ENCODE data around the gene USP6NL.

USP6NL gene

DNA sequence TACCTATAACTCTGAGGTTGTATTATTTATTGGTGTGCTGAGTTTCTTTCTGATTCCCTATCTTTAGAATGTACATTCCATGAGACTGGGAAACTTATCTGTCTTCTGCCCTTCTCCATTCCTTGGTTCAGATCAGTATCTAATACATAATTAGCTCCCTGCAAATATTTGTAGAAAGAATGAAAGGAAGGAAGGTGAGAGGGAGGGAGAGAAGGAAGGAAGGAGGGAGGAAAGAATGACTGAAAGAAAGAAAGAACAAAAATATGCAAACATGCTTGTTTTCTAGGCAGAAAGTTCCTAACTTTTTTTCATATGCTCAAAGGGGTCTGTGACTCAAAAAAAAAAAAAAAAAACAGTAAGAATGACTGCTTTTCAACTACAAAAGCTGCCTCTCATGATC is 3.9 kb upstream of the USP6NL start:
- DNase-seq: no peak

DNA sequence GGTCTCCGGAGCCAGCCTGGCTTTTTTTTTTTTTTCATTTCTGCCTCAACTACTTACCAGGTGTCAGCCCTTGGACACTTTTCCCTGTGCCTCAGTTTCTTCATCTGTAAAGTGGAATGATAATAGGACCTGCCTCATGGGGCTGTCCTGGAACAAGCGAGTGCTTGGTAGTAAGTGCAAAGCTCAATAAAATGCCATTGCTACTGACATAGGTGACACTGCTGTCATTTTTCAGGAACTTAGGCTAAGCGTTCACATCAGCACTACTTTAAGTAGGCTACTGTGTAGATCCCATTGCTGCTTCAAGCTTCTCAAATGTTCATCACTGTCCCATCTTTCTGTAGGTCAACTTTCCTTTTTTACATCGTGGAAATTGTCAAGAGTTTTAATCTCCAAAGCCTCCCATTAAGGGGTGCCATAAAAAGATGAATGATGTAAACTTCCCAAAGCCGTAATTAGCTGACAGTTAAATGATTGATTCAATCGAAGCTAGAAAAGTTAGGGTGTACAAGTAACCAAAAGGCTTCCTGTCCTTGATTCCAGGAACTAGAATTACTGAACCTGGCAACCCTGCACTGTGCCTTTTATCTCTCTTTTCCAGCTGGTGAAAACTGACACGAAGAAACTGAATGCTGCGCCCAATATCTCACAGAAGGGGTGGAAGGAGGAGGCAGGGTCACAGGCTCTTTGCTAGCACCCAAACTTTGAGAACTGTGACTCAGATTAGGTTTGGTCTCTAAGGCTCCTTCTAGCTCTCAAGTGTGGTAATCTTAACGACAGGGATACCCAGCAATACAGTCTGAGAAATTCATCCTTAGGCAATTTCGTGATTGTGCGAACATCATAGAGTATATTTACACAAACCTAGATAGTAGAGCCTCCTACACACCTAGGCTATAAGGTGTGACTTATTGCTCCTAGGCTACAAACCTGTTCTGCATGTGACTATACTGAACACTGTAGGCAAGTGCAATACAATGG is 861 bp upstream of the USP6NL start:
- no peak for DNase-seq

DNA sequence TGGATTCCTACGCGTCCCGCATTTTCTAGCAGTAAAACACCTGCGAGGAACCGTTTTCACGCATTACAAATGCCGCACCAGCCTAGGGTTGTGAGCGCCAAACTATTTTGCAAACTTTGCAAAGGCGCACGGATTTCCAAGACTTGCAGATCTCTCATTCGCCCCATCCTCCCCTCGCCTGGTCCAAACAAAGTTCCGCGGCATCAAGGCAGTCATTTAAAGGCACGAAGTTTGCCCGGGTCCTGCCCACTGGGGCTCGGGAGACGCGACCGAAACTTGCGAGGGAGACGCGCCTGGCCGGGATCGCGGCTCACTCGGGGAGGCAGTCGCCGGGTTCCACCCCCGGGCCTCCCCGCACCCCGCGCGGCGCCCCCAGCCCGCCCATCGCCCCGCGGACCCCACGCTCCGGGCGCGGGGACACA is 613 bp downstream of the USP6NL start:
- DNase-seq: no peak

DNA sequence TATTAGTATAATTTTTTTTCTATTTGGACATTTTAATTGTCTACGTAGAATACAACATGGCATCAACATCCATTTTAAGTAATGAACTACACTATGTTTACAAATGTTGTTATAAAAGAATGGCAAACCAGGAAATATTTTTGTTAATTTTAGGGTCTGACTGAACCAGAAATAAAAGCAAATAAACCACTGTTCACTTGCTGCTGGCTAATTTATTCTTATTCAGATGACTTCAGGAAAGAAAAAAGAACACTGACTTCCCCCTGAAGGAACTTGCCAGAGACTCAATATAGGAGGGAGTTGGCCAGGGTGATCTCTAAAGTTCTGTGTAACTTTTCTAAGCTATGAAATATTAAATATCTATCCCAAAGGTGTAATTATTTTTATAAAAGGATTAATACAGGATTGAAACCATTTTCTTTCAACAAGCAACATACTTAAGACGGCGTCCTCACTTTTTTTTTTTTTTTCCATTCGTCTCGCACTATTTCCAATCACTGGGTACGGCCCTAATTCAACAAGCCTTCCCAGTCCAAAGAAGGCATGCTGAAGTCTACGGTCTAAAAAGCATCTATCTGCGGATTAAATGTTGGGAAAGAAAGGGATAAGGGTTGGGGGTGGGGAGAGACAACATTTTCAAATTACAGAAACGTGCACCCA is 1.2 kb downstream of the USP6NL start:
- no peak for DNase-seq

DNA sequence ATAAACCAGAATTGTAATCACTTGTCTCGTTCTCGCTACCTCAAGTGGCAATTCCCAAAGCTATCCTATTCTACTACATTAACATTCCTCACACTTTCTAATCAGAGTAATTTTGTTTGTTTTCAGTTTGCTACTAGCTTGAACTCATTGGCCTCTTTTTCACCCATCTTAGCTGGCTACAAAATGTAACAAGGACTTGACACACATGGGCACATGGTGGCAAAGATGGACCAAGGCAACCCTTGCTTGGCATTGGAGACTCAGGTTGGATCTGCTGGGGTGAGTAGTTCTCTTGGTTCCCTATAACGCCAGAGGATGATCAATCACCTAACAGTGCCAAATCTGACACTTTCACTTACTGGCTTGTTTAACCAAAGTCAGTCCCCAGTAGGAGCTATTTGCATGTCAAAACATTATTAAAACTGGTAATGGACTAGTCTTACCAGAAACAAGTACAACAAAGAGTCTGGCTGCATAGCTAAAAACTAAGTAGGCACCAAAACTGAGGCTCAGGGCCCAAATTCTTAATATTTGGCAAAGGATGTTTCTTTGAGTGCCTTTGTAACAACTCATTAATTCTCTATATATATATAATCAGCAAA is 1.9 kb downstream of the USP6NL start:
- no peak for DNase-seq

DNA sequence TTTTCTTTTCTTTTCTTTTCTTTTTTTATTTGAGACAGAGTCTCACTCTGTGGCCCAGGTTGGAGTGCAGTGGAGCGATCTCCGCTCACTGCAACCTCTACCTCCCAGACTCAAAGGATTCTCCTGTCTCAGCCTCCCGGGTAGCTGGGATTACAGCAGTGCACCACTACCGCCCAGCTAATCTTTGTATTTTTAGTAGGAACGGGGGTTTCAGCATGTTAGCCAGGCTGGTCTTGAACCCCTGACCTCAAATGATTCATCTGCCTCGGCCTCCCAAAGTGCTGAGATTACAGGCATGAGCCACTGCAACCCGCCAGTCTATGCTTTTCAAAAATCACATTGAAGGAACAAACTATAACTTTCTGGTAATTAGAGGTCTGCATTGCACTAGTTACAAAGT is 2.4 kb downstream of the USP6NL start:
- DNase-seq: no peak

DNA sequence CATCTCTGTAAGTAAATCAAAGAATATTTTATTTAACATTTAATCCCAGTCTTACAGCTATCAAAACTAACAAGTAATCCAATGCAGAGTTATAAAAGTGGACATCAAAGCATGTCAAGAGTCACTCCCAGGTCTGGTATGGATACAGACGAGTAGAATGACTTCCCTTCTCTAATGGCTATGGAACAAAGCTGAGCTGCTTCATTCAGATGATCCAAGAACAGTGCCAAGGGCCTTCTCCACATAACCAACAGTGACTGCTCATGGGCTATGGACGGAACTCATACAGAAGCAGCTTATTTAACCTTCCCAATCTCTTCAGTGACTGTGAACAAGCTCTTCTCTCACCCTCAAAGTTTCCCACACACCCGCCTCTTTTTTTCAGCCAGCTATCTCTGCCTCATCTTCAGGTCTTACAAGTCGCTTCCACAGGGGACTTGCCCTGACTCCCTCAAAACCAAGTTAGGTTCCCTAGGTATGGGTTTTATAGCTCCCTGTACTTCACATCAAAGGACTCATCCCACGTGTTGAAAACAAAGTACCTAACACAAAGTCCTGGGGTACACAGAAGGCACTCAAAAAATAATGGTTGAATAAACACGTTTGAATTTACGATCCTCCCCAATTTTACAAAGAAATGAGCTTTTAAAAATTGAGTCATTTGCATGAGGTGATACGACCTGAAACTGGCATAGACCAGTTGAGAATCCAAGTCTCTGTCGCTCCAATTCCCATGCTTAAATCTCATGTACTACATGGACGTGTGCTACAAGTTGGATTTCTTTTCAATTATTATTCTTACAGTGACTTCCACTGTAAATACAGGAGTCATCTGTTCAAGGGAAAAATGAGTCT is 3.1 kb downstream of the USP6NL start:
- no peak for DNase-seq

DNA sequence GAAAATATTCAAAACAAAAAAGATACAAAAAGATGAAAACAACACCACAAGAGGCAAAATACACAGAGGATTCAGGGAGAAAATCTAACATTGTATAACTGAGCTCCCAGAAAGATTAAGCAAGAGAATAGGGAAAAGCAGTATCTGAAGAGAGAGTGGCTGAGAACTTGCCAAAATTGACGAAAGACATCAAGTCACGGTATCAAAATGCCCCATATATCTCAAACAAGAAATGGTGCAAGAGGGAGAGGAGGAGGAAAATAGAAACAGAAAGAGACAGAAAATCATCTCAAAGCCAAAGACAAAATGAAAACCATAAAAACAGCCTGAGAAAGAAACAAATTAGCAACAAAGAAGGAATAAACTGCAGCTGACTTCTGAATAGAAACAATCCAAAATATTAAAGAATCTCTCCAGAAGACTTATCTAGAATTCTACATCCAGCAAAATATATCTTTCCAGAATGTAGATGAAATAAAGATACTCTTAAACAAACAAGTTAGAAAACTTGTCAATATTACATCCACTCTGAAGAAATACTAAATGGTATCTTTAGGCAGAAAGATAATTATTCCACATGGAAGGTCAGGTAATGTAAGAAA is 5.5 kb downstream of the USP6NL start:
- DNase-seq: no peak

DNA sequence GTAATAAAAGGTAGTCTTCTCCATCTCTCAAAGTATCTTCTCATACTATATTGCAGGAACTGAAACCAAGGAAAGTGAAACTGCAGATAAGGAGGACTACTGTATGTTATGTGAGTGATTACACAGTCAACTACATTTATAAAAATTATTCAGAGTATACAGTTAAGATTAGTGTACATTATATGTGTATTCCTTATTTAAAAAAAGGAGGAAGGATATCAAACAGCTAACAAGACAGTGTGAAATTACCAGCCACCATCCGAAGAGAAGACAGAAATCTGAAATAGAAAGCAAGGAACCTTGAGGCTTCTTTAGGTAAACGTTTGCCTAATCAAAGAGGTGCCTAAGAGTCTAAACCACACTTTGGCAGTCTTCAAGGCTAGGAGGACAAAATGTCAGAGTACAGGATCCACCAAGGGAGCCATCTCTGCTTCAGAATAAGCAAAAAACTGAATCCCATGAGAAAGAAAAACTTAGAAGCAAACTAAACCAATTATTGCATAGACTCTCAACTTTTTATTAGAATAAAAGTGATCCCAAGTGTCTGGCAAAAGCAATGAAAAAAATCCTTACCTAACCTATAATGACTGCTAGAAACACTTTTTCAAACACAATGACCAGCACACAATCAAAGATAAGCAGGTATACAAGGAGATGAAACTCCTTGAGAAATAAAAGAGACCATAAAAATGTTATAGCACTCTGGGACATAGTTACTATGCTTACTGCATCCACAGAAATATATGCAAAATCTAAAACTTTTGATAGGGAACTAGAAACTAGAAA is 6.4 kb downstream of the USP6NL start:
- no peak for DNase-seq

DNA sequence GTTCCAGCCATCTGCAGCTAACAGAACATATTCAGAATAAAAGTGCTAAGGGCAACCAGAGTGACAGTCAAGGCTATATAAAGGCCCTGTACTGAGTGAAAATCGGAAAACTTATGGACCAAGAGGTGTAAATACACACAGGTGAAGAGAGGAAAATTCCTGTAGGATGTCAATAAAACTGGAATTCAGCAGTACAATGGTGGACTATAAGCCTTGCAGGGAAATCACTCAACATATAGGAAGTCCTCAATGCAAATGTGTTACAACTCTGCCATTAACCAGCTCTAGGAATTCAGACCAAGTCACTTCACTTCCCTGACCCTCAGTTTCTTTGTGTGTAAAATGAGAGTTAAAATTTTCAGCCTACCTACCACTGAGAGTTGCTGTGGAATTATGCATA is 7.7 kb downstream of the USP6NL start:
- no peak for DNase-seq

DNA sequence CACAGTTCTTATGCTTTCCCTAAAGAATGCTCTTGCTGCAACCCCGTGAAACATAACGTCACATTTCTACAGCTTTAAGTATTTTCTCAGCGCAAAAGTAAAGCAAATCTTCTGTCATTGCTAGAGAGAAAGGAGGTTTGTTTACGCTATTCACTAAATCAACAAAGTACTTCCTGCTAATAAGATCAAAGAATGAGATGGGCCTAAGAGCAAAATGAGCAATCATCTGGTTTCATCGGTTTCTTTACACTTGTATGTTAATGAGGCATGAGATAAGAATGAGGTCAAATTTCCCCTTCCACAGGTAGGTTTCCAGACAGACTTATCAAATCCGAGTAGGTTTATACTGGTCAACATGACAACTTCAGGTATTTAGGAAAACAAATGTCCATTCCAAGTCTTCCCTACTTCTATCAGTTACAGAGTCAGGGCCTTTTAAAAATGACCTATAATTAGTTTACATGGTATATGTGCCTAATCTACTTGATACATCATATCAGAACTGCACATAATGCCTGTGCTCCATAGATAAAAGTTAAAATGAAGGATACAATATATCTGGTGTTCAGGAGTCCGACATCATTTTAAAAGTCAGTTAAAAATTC is 8.4 kb downstream of the USP6NL start:
- DNase-seq: peak; percentile 27

DNA sequence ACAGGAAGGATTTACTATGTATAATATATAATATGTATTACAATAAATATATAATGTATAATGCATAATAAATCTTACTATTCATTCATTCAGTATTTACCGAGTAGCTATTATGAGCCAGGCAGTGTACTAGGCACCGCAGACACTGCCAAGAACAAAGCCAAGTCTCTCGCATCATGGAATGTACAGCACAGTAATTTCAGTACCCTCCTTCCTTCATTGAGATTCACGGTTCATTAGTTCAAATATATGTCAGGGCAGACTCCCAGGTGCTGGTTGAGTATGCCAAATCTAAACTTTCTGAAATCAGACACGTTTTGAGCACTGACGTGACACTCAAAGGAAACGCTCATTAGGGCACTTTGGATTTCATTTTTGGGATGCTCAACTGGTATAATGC is 9.1 kb downstream of the USP6NL start:
- DNase-seq: no peak

DNA sequence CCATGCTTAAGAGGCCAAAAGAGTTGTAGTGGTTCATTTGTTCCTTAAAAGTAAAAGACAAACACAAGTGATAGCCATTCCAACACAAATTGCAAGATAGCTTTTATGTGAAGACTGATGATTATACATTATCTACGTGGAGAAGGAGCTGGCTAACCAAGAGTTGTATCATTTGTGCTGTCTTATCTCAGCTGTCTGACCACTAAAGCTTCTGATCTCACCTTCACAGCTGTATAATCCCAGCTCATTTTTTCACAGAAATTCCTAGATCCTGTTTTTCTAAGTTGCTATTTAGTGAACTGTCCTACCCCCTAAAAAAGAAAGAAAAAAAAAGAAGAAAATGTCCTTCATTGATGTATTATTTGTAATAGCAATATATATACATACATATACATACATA is 9.8 kb downstream of the USP6NL start:
- DNase-seq: no peak

DNA sequence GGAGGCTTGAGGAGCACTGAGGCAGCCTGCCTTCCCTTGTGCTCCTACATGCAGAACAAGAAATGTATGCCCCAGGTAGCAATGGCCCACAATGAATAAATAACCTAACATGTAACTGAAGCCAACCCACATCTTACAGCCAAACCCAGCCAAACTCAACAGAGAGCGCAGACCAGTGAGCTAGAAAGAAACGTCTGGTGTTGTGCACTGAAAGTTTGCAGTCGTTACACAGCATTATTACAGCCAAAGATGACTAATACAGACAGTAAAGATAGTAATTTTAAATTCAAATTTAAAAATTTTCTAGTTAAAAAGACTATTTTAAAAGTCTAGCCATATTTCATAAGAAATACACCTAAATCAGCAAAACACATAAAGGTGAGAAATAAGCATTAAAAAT is 11.2 kb downstream of the USP6NL start:
- DNase-seq: no peak

DNA sequence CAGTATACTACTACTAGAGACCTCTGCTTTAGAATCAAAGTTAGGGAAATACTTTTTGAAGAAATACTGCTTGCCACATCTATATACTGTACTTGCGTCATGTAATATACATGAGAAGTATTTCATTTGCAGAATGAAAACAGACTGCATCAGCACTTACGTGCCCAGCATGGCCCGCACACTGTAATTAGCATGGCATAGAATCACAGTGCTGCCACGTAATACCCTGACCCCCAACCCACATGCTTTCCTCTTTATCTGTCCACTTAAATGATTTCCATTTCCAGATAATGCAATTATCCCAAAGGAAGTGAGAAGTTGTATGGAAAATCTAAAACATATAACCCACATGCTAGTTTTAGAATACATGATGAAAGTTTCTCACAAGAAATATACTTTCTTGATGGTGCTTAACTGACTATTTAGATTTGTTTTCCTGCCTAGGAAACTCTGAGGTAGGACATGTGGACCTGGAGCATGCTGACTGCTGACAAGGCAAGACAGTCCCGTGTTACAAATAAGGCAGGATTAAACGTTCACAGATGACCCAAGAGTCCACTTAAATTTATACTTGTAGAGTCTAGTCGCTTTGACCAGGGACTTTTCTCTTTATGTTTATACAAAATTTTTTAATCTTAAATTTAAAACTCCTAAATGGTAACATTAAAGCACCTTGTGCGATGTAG is 12.6 kb downstream of the USP6NL start:
- DNase-seq: no peak

DNA sequence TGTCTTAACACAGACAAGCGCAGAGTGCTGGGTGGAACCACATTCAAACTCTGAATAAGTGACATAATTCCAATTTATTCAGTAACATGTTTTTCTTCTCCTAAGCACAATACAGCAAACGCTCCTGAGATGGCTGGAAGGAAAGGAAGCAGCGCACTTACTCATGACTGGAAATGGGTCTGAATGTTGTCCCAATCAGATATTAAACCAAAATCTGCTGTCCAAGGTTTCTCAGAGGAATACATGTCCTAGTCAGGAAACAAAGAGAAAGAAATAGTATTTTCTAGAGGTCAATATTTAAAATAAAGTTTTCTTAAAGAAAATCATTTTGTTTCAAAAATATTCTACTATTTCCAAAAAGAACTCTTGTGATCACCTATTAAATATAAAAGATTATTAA is 14.0 kb downstream of the USP6NL start:
- no peak for DNase-seq

DNA sequence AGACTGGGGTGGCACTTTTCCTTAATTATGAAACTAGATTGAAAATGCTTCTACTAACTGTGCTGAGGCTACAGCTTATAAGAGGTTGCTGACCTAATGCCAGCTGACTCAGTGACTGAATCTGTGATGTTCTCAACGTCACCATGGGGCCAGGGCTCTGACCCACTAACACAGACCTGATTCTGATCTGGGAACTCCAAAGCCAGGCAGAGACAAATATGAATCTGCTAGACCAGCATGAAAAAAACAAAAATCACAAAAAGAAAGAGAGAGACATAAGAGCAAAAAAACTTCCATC is 16.1 kb downstream of the USP6NL start:
- DNase-seq: no peak

DNA sequence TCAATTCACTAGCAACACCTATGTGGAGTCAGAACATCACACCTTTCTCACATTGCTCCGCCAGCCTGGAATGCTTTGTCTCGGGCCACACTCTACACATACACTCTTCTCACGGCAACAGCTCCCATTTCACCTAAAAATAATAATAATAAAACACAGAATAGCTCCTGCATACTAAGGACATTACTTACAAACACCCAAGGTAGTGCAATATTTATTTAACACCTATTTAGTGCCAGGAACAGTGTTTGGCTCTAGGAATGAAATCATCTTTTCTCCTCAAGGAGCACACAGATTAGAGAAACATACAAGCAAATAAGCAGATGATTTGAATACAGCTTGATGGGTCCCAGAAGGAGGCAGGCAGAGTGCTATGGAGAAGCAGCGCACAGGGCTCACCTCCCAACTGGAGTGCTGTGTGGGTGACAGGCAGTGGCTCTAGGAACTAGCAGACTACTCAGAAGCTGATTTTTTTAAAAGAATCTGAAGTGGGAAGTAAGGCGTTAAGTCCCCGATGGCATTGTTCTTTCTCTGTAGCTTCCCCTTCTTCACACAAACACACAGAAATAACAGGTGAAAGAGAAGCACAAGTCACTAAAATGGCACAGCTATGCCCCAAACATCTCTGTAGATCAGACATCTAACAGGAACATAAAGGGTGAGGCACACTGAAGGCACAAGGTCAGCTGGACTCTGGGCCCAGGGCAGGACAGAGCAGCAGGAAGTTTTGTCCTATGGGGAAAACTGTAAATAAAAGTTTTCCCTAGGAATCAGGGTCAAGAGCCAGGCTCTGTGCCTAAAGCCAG is 16.7 kb downstream of the USP6NL start:
- no peak for DNase-seq

DNA sequence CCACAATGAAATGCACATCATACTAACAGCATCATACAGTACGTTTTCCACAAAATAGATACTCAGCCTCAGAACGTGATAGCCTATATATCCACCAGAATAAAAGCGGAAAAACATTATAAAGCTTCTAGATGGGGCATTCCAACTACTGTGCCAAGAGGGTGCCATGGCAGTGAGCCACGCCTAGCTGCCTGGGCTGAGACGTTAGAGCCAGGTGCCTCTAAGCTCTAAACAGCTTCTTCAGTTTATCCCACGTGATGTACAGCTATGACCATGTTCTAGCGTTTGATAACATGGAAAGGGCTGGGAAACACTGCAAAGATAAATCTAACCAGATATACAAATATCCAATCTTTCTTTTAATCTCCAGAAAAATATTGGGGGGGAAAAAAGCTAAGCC is 17.8 kb downstream of the USP6NL start:
- DNase-seq: no peak

DNA sequence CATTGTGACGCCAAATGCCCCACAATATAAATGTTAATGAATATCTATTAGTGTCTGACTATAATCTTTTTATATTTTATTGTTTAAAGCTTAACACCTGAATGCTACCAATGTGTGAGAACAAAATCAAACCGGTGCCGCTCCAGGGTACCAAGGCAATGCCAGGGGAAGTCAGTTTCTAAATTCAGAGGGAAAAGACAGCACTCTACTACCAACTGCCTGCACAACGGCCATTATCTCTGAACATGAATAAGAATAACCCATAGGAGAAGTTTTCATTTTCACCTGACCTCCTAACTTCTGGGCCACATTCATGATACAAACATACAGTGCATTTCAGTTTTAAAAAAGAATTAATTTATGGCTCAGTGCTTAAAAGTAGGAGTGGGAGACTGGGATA is 21.7 kb downstream of the USP6NL start:
- no peak for DNase-seq
